NCI-H128 (cell line): ENCODE results near the gene CCL4L2.
"Not testable (repeated sequence)": the region's sequence is repeated elsewhere in the genome, so short reads cannot be mapped to it uniquely, and the experiment has no call there.

Experiments
- DNase-seq: peaks from one replicate; lab custom pipeline; 2025; ENCODE audit not compliant: unreplicated experiment; lab: John Stamatoyannopoulos, UW

Gene CCL4L2

GRCh38 chr17:36219556-36219955 is 8.7 kb downstream of the CCL4L2 start:
- DNase-seq, result not testable (repeated sequence)

- DNase-seq, result not testable (repeated sequence)
Observed at GRCh38 chr17:36220737-36221580, 10.1 kb downstream of the CCL4L2 start.

GRCh38 chr17:36221581-36222100 is 10.8 kb downstream of the CCL4L2 start:
- not testable (repeated sequence) for DNase-seq

GRCh38 chr17:36222967-36223366 is 12.1 kb downstream of the CCL4L2 start:
- DNase-seq, result not testable (repeated sequence)

- DNase-seq, result not testable (repeated sequence)
Observed at GRCh38 chr17:36229644-36230043, 18.8 kb downstream of the CCL4L2 start.

- DNase-seq, result not testable (repeated sequence)
Observed at GRCh38 chr17:36242046-36242445, 31.2 kb downstream of the CCL4L2 start.
